Parathyroid adenoma (tissue), 2 donors: ENCODE data around the gene GSE1.

Experiments
- H2AFZ ChIP-seq: fragments of 300-600 bp; sonication (generic); one replicate; pipeline ENCODE4 v1.7.0; 2017; ENCODE audit warnings: antibody characterized with exemption, mild to moderate bottlenecking
- H3K27ac ChIP-seq: fragments of 300-600 bp; sonication (generic); one replicate; pipeline ENCODE4 v1.7.0; 2017
- H3K27me3 ChIP-seq: fragments of 300-600 bp; sonication (generic); one replicate; pipeline ENCODE4 v1.7.0; 2017; ENCODE audit warnings: low read length; ENCODE audit not compliant: control insufficient read depth, insufficient read depth
- H3K36me3 ChIP-seq: fragments of 300-600 bp; sonication (generic); one replicate; pipeline ENCODE4 v1.7.0; 2017; ENCODE audit warnings: low read length; ENCODE audit not compliant: control insufficient read depth, insufficient read depth
- H3K4me1 ChIP-seq: fragments of 300-600 bp; sonication (generic); one replicate; pipeline ENCODE4 v1.7.0; 2017; ENCODE audit warnings: control low read depth
- H3K4me2 ChIP-seq: fragments of 300-600 bp; sonication (generic); one replicate; pipeline ENCODE4 v1.7.0; 2017; ENCODE audit warnings: low read length
- H3K4me3 ChIP-seq: fragments of 300-600 bp; sonication (generic); one replicate; pipeline ENCODE4 v1.7.0; 2017; ENCODE audit warnings: low read depth, low read length
- H3K79me2 ChIP-seq: fragments of 300-600 bp; sonication (generic); one replicate; pipeline ENCODE4 v1.7.0; 2017; ENCODE audit warnings: control low read depth
- H3K9ac ChIP-seq: fragments of 300-600 bp; sonication (generic); one replicate; pipeline ENCODE4 v1.7.0; 2017; ENCODE audit warnings: mild to moderate bottlenecking
- H3K9me3 ChIP-seq: fragments of 300-600 bp; sonication (generic); one replicate; pipeline ENCODE4 v1.7.0; 2017; ENCODE audit warnings: low read length; ENCODE audit not compliant: control insufficient read depth
- CTCF ChIP-seq: fragments of 300-600 bp; sonication (generic); IDR thresholded peaks from one replicate; pipeline ENCODE4 v1.7.0; 2017; ENCODE audit warnings: antibody characterized with exemption, mild to moderate bottlenecking
- donor health status: primary hyperparathyroidism.

GSE1 gene

DNA sequence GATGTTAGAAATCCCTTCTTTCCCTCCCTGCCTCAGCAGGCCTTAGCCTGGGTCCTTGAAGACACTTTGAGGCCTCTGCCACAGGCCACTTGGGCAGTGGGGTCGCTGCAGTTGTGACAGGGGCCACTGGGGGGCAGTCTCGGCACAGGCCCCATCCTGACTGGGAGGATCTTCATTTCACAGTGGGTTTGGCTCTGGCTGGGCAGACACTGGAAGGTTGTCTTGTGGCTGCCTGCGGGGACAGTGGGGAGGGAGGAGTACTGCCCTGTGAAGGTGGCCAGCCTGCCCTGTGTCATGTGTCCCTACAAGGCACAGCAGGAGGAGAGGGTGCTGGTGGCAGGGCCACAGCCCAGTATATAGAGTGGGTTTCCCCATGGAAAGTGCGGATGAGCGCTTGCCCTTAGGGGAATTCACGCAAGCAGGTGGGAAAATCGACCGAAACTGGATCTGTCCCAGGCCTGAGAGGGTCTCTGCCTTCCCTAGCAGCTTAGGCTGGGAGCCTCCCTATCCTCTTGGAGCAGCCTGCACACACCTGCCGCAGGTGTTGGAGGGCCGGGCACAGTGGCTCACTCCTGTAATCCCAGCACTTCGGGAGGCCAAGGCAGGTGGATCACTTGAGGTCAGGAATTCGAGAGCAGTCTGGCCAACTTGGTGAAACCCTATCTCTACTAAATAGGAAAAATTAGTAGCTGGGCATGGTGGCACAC, 46.8 kb downstream of the GSE1 start:
- Histone ChIP-seq H3K79me2 (peaks cover under 1% of the 10 kb centered on the region), H3K27ac (no peak overlapping the region), H3K4me3 (no peak overlapping the region), H3K4me1 (peaks cover 17% of the 10 kb centered on the region), H3K9ac (no peak overlapping the region), H3K9me3 (no peaks in the 10 kb centered on the region), H3K36me3 (no peaks in the 10 kb centered on the region), H3K27me3 (no peaks in the 10 kb centered on the region), H2AFZ (no peak overlapping the region), H3K4me2 (no peak overlapping the region)
- peak; percentile 96 for TF ChIP-seq CTCF

GRCh38 chr16:85660843-85661739, 48.0 kb downstream of the GSE1 start:
- H3K79me2 ChIP-seq: peaks cover 3% of the 10 kb centered on the region
- no peaks in the 10 kb centered on the region for H3K36me3 ChIP-seq
- H3K4me3 ChIP-seq: no peak overlapping the region
- H3K9ac ChIP-seq: no peak overlapping the region
- H3K27me3 ChIP-seq: no peaks in the 10 kb centered on the region
- H3K9me3 ChIP-seq: no peaks in the 10 kb centered on the region
- no peak overlapping the region for H2AFZ ChIP-seq
- H3K4me2 ChIP-seq: no peak overlapping the region
- no peak overlapping the region for H3K27ac ChIP-seq
- no peak for TF ChIP-seq CTCF
- H3K4me1 ChIP-seq: peaks cover 17% of the 10 kb centered on the region

DNA sequence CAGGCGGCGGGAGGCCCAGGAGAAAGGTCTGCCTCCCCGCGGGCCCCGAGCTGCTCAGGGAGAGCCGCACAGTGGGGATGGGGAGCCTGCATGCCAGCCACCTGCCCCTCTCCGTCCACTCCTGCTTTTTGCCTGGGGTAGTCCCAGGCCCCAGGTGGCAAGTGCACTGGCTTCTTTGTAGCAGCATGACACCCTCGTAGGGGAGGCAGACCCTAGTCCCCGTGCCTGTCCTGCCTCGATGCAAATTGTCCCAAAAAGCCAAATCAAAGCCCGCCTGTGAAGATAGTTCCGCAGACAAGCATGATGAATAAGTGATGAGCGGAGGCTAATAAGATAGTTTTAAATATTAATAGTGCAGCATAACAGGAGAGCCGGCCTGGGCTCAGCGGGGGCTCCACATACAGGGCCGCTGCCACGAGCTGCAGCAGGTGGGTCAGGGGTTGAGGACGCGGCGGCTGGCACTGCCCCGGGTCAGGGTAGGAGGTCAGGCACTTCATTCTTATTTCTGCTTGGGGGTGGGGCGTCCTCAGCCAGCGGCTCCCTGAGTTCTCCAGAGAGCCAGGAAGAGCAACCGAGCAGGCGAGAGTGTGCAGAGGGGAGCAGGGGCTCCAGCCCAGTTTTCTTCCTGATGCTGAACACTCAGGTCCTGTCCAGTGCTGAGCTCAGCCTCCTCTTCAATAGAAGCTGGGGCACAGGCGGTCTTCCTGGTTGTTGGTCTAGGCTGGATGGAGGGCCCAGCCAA, 48.8 kb downstream of the GSE1 start:
- H3K9ac ChIP-seq: no peak overlapping the region
- no peak overlapping the region for H3K4me3 ChIP-seq
- no peaks in the 10 kb centered on the region for H3K36me3 ChIP-seq
- no peak for TF ChIP-seq CTCF
- no peaks in the 10 kb centered on the region for H3K27me3 ChIP-seq
- H2AFZ ChIP-seq: no peak overlapping the region
- no peak overlapping the region for H3K4me2 ChIP-seq
- H3K4me1 ChIP-seq: peaks cover 17% of the 10 kb centered on the region
- H3K79me2 ChIP-seq: peaks cover 6% of the 10 kb centered on the region
- H3K27ac ChIP-seq: no peak overlapping the region
- no peaks in the 10 kb centered on the region for H3K9me3 ChIP-seq

DNA sequence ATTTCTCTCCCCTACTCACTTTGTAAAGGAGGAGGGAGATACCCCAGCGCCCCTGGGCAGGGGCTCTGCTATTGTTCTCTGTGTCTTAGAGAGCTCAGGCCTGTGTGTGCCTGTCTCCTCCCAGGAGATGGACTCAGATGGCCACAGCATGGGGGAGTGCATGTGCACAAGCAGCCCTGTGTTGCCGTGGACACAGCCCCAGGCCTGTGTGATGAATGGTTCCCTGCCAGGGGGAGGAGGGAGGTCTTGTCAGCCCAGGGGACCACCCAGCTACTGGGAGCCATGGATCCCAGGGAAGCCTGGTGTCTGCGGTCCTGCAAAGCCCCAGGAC, 49.3 kb downstream of the GSE1 start:
- no peaks in the 10 kb centered on the region for H3K9me3 ChIP-seq
- peaks cover 17% of the 10 kb centered on the region for H3K4me1 ChIP-seq
- H3K27me3 ChIP-seq: no peaks in the 10 kb centered on the region
- no peaks in the 10 kb centered on the region for H3K36me3 ChIP-seq
- no peak overlapping the region for H3K9ac ChIP-seq
- no peak overlapping the region for H3K27ac ChIP-seq
- peaks cover 6% of the 10 kb centered on the region for H3K79me2 ChIP-seq
- H2AFZ ChIP-seq: no peak overlapping the region
- TF ChIP-seq CTCF: no peak
- no peak overlapping the region for H3K4me3 ChIP-seq
- no peak overlapping the region for H3K4me2 ChIP-seq
